Ovary (tissue), 9 donors: ENCODE results near the gene RPL38. TPM values are rescaled to one million over a fixed set of nuclear protein-coding genes. Genes with fewer than 3 reads are reported as not detected.

Experiments used
- DNase-seq, 5 donors: peaks; one replicate each; pipeline ENCODE4 v3.0.0-alpha.2; 2019 to 2020
- H3K27ac ChIP-seq, 2 donors: fragments of 200-600 bp; one replicate each; pipeline versions ENCODE4 v1.5.1 to v1.8.0; 2019 to 2022
- H3K27me3 ChIP-seq: fragments of 200-600 bp; one replicate; pipeline ENCODE4 v1.8.0; 2022
- H3K36me3 ChIP-seq: fragments of 200-600 bp; sonication (generic); one replicate; pipeline ENCODE4 v1.5.1; 2019
- H3K4me1 ChIP-seq: one replicate; pipeline ENCODE4 v1.8.1; 2013; ENCODE audit warnings: mild to moderate bottlenecking, moderate library complexity; ENCODE audit not compliant: insufficient read depth
- H3K4me3 ChIP-seq: fragments of 200-600 bp; sonication (generic); one replicate; pipeline ENCODE4 v1.5.1; 2017
- H3K9me3 ChIP-seq, 2 donors: fragments of 200-600 bp in 1 of 2; sonication (generic) in 1 of 2; one replicate each; pipeline versions ENCODE4 v1.5.1 to v1.8.1; 2013 to 2019; ENCODE audit warnings: mild to moderate bottlenecking in 1 of 2, moderate library complexity in 1 of 2
- CTCF ChIP-seq, 3 donors: fragments of 450-650 bp in 2 of 3; fragments of 200-600 bp in 1 of 3; IDR thresholded peaks; one replicate each; pipeline versions ENCODE4 v1.5.1 to v1.8.0; 2016 to 2022; ENCODE audit warnings: antibody characterized with exemption in 3 of 3, mild to moderate bottlenecking in 1 of 3
- EP300 ChIP-seq: sonication (generic); formaldehyde crosslinking; IDR thresholded peaks from one replicate; pipeline ENCODE4 v1.6.1; 2017; ENCODE audit warnings: antibody characterized with exemption
- POLR2A ChIP-seq: fragments of 450-650 bp; IDR thresholded peaks from one replicate; pipeline ENCODE4 v1.6.1; 2017; ENCODE audit warnings: antibody characterized with exemption, mild to moderate bottlenecking, moderate library complexity
- WGBS, 3 donors: extraction: QIAGEN DNeasy Blood & Tissue Kit in 1 of 3; methylation state at CpG; one replicate each; pipeline versions ENCODE4 v1.1.5 to v1.1.7; 2013 to 2017; 5-methylcytosine and 5-hydroxymethylcytosine counted together
- intact Hi-C, 4 donors: fragments of 100-400 bp; cut with DNase I; formaldehyde crosslinking; loops; one replicate each; pipeline versions ENCODE4 v1.11.0 to v1.15.1; 2022 to 2023
- polyA plus RNA-seq, 2 donors: library from polyadenylated mRNA; stranded (reverse); fragments of 200-250 nt in 1 of 2; fragments of 350-450 nt in 1 of 2; fragmentation: Illumina TruSeq in 1 of 2; extraction: RNeasy Lipid Tissue Mini Kit (QIAGEN cat#74804) in 1 of 2; gene quantifications; one replicate each; pipeline ENCODE4 v1.2.3, GENCODE V29; 2013 to 2014
- total RNA-seq, 7 donors: library from RNA; depleted of rRNA in 2 of 7; stranded (reverse); fragments of >200 nt in 2 of 7; fragmentation: NEBNext Ultra II Directional in 3 of 7; extraction: Animal tissue kit (Norgen Biotek cat#: 25700) in 3 of 7; gene quantifications; one replicate each; pipeline versions ENCODE4 v1.1.0 to v1.2.4, GENCODE V29; 2016 to 2023
- donor health status: DM: no; HTN: no; CAD: no; lungs with moderate emphysema.
- donor health status: DM: no; HTN: no; CAD: no.
- donor health status: Bipolar disorder and iron deficiency.
- donor health status: DM: yes; HTN: yes; CAD: no.
- donor health status: DM: no; HTN: no; CAD: no.
- donor health status: DM: yes; HTN: yes; CAD: no.

The RPL38 gene
- total and polyA plus RNA-seq, 9 donors, result 861 to 2,696 (median 1,849) TPM

DNA sequence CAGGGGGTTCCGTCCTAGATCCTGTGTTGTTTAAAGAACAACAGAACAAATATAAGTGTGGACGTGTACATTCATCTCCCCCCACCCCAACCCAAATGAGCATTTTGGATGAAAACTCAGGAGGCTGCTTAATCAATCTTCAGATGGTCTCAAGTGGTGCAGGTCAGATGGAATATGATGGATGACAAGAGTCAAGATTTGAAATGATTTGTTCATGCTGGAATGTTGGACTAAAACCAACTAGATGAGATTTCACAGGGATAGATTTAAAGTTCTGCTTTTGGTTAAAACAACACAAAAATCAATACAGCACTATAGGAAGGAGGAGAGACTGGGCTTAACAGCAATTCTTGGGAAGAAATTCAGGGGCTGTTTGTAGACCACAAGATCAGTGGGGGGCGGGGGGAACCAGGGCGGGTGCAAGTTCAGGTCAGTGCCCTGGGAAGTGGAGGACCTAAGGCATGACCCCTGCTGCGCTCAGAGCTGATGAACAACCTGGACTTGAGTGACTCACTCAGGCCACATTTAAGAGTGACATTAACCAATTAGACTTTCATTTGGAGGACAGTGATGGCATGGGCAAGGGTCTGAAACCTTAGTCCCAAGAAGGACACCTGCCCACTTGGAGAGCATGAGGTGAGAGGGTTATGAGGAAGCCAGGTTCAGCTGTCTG is 25.0 kb downstream of the RPL38 start:
- TF ChIP-seq CTCF (IDR thresholded peaks at IDR 0.05) (no peak), POLR2A (no peak), EP300 (no peak)
- no peak overlapping the region for H3K27ac ChIP-seq
- H3K9me3 ChIP-seq, result no peaks in the 10 kb centered on the region
- H3K4me3 ChIP-seq, result no peak overlapping the region
- no peaks in the 10 kb centered on the region for H3K36me3 ChIP-seq
- intact Hi-C loops, result no loop called here
- H3K27me3 ChIP-seq, result no peaks in the 10 kb centered on the region
- 87 to 94% (median 92%) methylated on average over 5 of the region's 5 CpGs for WGBS, 3 donors
- DNase-seq, result no peak
- no peaks in the 10 kb centered on the region for H3K4me1 ChIP-seq

- peak overlapping the region in 1 of 2 donors; percentile 68 for H3K27ac ChIP-seq
- no peak for DNase-seq
- no peaks in the 10 kb centered on the region for H3K36me3 ChIP-seq
- no peak for TF ChIP-seq CTCF (IDR thresholded peaks at IDR 0.05)
- TF ChIP-seq EP300, result no peak
- no peak for TF ChIP-seq POLR2A
- no peak overlapping the region for H3K4me3 ChIP-seq
- intact Hi-C loops, result no loop called here
- no peaks in the 10 kb centered on the region for H3K27me3 ChIP-seq
- WGBS, 3 donors, result 88 to 94% (median 93%) methylated on average over 15 to 16 of the region's 16 CpGs
- H3K9me3 ChIP-seq, result no peaks in the 10 kb centered on the region
- H3K4me1 ChIP-seq, result no peaks in the 10 kb centered on the region
Observed at GRCh38 chr17:74230896-74231295, 27.4 kb downstream of the RPL38 start.

DNA sequence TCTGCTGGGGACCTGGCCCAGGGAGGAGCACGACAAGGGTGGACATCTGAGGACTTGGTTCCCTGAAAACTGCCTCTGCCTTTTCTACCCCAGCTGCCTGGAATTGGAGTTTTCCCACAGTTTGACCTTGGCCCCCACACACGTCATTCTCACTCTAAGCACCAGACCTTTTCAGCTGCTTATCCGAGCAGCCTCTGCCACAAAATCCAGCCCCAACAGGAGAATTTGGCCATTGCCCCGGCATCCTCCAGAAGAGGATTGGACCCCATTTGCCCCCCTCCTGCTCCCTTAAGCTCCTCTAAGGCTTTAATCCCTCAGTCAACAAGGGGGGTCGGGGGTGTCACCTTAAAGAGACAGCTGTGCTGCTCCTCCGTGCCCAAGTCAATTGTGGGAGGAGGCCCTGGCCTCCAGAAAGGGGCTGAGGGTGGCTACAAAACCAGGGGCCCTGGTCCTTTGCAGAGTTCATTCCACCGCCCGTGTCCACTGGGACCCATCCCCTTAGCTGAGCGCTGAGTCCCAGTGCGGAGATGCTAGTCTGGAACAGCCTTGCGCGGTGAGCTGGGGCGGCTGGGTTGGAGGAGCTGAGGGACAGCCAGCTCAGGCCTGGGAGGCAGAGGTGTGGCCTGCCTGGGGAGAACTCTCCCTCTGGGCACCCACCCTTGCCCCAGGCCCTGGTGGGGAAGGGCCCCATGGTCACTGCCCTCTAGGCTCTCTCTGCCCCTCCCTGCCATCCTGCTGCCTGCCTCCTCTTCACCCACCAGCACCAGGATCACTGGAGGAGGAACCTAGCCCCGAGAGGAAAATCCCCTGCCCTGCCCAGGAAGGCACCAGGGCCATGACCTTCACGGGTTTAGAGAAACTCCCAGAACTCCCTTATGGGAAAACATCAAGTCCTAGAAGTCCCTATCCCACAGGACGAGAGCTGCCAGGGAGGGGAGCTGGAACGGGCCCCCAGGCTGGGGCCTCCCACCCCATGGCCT is 28.7 kb downstream of the RPL38 start:
- no peak for TF ChIP-seq POLR2A
- no peak for TF ChIP-seq CTCF (IDR thresholded peaks at IDR 0.05)
- no peak for TF ChIP-seq EP300
- peak; percentile 67 to 83 (median 77) for DNase-seq
- intact Hi-C loops, result no loop called here
- Histone ChIP-seq H3K4me1 (no peaks in the 10 kb centered on the region), H3K27ac (peak overlapping the region; percentile 60 to 68), H3K4me3 (no peak overlapping the region), H3K9me3 (no peaks in the 10 kb centered on the region), H3K36me3 (no peaks in the 10 kb centered on the region), H3K27me3 (no peaks in the 10 kb centered on the region)
- WGBS, 3 donors, result 50 to 62% (median 51%) methylated on average over 17 of the region's 17 CpGs

GRCh38 chr17:74233937-74234336 is 30.5 kb downstream of the RPL38 start:
- no peak for DNase-seq
- peak overlapping the region in 1 of 2 donors; percentile 64 for H3K27ac ChIP-seq
- intact Hi-C loops, result no loop called here
- no peaks in the 10 kb centered on the region for H3K27me3 ChIP-seq
- no peaks in the 10 kb centered on the region for H3K36me3 ChIP-seq
- H3K9me3 ChIP-seq, result no peaks in the 10 kb centered on the region
- H3K4me1 ChIP-seq, result no peaks in the 10 kb centered on the region
- H3K4me3 ChIP-seq, result no peak overlapping the region
- 94 to 96% (median 95%) methylated on average over 8 of the region's 8 CpGs for whole genome bisulfite sequencing, 3 donors
- TF ChIP-seq POLR2A, result no peak
- no peak for TF ChIP-seq EP300
- TF ChIP-seq CTCF (IDR thresholded peaks at IDR 0.05), result no peak
